Loucy (cell line): ENCODE measurements around the gene PKD1.

Experiments
- H2AFZ ChIP-seq: fragments of 200-600 bp; sonication (generic); 2 replicates; pipeline ENCODE4 v1.6.0; 2016; ENCODE audit warnings: antibody characterized with exemption, mild to moderate bottlenecking, low read length, moderate library complexity
- H3F3A ChIP-seq: fragments of 200-600 bp; 2 replicates; pipeline ENCODE4 v1.6.0; 2016; ENCODE audit warnings: antibody characterized with exemption, low read depth, mild to moderate bottlenecking
- H3K27me3 ChIP-seq: fragments of 200-600 bp; sonication (generic); 2 replicates; pipeline ENCODE4 v1.6.1; 2014; ENCODE audit warnings: low read length, mild to moderate bottlenecking; ENCODE audit not compliant: insufficient read depth, poor library complexity, severe bottlenecking
- H3K36me3 ChIP-seq: fragments of 200-600 bp; sonication (generic); 2 replicates; pipeline ENCODE4 v1.6.1; 2016; ENCODE audit warnings: low read length; ENCODE audit not compliant: insufficient read depth
- H3K4me1 ChIP-seq: fragments of 200-600 bp; sonication (generic); 2 replicates; pipeline ENCODE4 v1.5.1; 2014; ENCODE audit warnings: low read length, mild to moderate bottlenecking; ENCODE audit not compliant: insufficient read depth, poor library complexity, severe bottlenecking
- H3K4me2 ChIP-seq: fragments of 200-600 bp; sonication (generic); 2 replicates; pipeline ENCODE4 v1.6.0; 2014; ENCODE audit warnings: antibody characterized with exemption, low read length, low read depth, mild to moderate bottlenecking; ENCODE audit not compliant: poor library complexity, severe bottlenecking
- H3K4me3 ChIP-seq: fragments of 200-600 bp; sonication (generic); 2 replicates; pipeline ENCODE4 v1.5.1; 2014; ENCODE audit warnings: low read length, mild to moderate bottlenecking, mixed read lengths; ENCODE audit not compliant: poor library complexity, severe bottlenecking
- H3K79me2 ChIP-seq: fragments of 200-600 bp; sonication (generic); 2 replicates; pipeline ENCODE4 v1.6.1; 2014; ENCODE audit warnings: low read length; ENCODE audit not compliant: insufficient read depth
- H3K9ac ChIP-seq: fragments of 200-600 bp; sonication (generic); 2 replicates; pipeline ENCODE4 v1.6.0; 2014; ENCODE audit warnings: mild to moderate bottlenecking, low read depth, low read length, moderate library complexity; ENCODE audit not compliant: poor library complexity, severe bottlenecking
- H3K9me2 ChIP-seq: fragments of 200-600 bp; sonication (generic); replicated peaks from 2 replicates; pipeline ENCODE4 v1.6.1; 2016; ENCODE audit warnings: low read depth, low read length, mixed read lengths
- H3K9me3 ChIP-seq: fragments of 200-600 bp; sonication (generic); 2 replicates; pipeline ENCODE4 v1.6.1; 2014; ENCODE audit warnings: mild to moderate bottlenecking, antibody characterized with exemption, low read length, low read depth; ENCODE audit not compliant: insufficient read depth
- H4K20me1 ChIP-seq: fragments of 200-600 bp; sonication (generic); 2 replicates; pipeline ENCODE4 v1.6.0; 2014; ENCODE audit warnings: antibody characterized with exemption, low read length, mild to moderate bottlenecking; ENCODE audit not compliant: insufficient read depth, poor library complexity, severe bottlenecking
- CTCF ChIP-seq: fragments of 200-600 bp; sonication (generic); conservative IDR thresholded peaks from 2 replicates; pipeline ENCODE4 v1.5.1; 2014; ENCODE audit warnings: mild to moderate bottlenecking, antibody characterized with exemption, low read length
- EZH2phosphoT487 ChIP-seq: fragments of 200-600 bp; IDR thresholded peaks from 2 replicates; pipeline ENCODE4 v1.6.1; 2018; ENCODE audit warnings: antibody characterized with exemption, mild to moderate bottlenecking, moderate library complexity, borderline replicate concordance

The PKD1 gene

DNA sequence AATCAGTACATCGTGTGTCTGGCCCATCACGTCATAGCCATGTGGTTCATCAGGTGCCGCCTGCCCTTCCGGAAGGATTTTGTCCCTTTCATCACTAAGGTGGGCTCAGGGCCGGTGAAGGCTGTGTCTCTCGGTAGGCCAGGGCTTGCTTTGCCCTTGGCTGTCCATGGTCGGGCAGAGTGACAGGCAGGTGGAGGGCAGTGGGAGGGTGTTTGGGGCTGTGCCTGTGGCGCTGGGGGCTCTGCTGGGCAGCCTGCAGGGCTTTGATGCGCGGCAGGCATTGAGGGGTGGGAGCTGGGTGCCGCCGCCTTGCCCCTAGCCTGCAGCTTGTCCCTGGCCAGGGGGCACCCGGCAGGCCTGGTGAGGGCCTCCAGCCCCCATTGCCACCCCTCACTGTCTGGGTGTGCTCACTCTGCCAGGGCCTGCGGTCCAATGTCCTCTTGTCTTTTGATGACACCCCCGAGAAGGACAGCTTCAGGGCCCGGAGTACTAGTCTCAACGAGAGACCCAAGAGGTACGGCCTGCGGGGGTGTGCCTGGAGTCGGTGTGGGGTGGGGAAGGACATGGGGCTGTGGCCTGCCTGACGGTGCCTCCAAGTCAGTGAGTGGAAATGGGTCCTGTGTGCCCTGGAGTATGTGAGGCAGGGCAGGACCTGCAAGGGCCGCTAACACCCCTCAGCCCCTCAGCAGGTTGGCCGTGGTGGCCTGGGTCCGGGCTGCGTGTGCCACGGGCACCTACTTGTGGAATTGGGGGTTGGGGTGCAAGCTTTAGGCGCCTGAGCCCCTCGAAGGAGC, 59.4 kb downstream of the PKD1 start:
- no peaks in the 10 kb centered on the region for H3K9me2 ChIP-seq
- H2AFZ ChIP-seq = no peak overlapping the region
- H3K4me2 ChIP-seq = no peak overlapping the region
- TF ChIP-seq EZH2phosphoT487 (no peak), CTCF (no peak)
- H3K4me3 ChIP-seq = no peak overlapping the region
- no peak overlapping the region for H3K9ac ChIP-seq
- no peaks in the 10 kb centered on the region for H3K4me1 ChIP-seq
- no peaks in the 10 kb centered on the region for H3K9me3 ChIP-seq
- no peaks in the 10 kb centered on the region for H3K27me3 ChIP-seq
- no peaks in the 10 kb centered on the region for H3K79me2 ChIP-seq
- no peaks in the 10 kb centered on the region for H4K20me1 ChIP-seq
- no peaks in the 10 kb centered on the region for H3F3A ChIP-seq
- no peaks in the 10 kb centered on the region for H3K36me3 ChIP-seq

GRCh38 chr16:2075631-2076030, 60.1 kb downstream of the PKD1 start:
- no peak overlapping the region for H2AFZ ChIP-seq
- no peak overlapping the region for H3K4me2 ChIP-seq
- H3K36me3 ChIP-seq = no peaks in the 10 kb centered on the region

DNA sequence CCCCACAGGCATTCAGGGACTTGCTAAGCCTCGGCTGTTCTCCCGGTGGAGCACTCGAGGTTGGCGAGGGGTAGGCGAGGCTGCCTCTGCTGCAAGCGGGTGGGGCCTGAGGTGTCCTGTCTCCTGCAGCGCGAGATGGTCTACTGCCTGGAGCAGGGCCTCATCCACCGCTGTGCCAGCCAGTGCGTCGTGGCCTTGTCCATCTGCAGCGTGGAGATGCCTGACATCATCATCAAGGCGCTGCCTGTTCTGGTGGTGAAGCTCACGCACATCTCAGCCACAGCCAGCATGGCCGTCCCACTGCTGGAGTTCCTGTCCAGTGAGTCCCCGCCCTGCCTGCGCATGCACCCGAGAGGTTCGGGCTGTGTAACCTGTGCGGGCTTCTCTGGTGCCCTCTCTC, 61.6 kb downstream of the PKD1 start:
- H3K9me3 ChIP-seq = no peaks in the 10 kb centered on the region
- H2AFZ ChIP-seq = no peak overlapping the region
- H4K20me1 ChIP-seq = no peaks in the 10 kb centered on the region
- no peak overlapping the region for H3K4me2 ChIP-seq
- H3F3A ChIP-seq = no peaks in the 10 kb centered on the region
- TF ChIP-seq CTCF (no peak), EZH2phosphoT487 (no peak)
- H3K4me3 ChIP-seq = no peak overlapping the region
- H3K79me2 ChIP-seq = no peaks in the 10 kb centered on the region
- H3K4me1 ChIP-seq = no peaks in the 10 kb centered on the region
- H3K9me2 ChIP-seq = no peaks in the 10 kb centered on the region
- no peaks in the 10 kb centered on the region for H3K36me3 ChIP-seq
- H3K27me3 ChIP-seq = no peaks in the 10 kb centered on the region
- H3K9ac ChIP-seq = no peak overlapping the region

More at GRCh38 chr16:2075631-2076030, 60.1 kb downstream of the PKD1 start:
- no peaks in the 10 kb centered on the region for H3K27me3 ChIP-seq
- no peaks in the 10 kb centered on the region for H3F3A ChIP-seq
- H3K9me2 ChIP-seq = no peaks in the 10 kb centered on the region
- no peak overlapping the region for H3K9ac ChIP-seq
- H3K4me3 ChIP-seq = no peak overlapping the region
- H3K9me3 ChIP-seq = no peaks in the 10 kb centered on the region
- H4K20me1 ChIP-seq = no peaks in the 10 kb centered on the region
- no peaks in the 10 kb centered on the region for H3K4me1 ChIP-seq
- TF ChIP-seq CTCF (no peak), EZH2phosphoT487 (no peak)
- no peaks in the 10 kb centered on the region for H3K79me2 ChIP-seq
